HG02798 (cell line): Measurements from ENCODE around the gene DNAJB6.
"Not testable (repeated sequence)": the region's sequence is repeated elsewhere in the genome, so short reads cannot be mapped to it uniquely, and the experiment has no call there.

Experiments used
- ATAC-seq: cut with Tn5 transposase; IDR thresholded peaks from one replicate; pipeline ENCODE4 v1.9.1; 2021; ENCODE audit warnings: mild to moderate bottlenecking; ENCODE audit not compliant: unreplicated experiment, poor library complexity

Gene DNAJB6

DNA sequence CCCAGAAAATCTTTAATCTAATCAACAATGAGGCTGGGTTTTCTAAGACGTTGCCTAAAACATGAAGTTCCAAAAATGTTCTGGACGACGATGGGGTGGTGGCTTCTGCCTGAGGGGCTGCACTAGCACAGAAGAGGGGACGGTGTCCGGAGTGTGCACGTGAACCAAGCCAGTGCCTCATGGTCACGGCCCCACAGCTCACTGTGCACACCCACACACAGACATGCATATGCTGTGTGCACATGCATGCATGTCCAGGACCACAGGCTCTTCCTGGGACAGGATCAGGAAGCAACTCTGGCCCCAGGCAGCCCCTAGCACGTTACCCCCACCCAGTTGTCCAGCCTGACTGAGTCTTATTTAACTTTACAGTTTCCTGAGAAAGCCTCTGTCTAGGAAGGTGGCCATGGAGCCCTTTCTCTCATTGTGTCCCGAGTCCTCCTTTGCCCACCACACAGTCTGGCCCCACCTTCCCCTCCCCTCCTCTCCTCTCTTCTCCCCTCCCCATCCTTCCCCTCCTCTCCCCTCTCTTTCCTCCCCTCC lies 100.8 kb downstream of the DNAJB6 start:
- no peak for ATAC-seq

DNA sequence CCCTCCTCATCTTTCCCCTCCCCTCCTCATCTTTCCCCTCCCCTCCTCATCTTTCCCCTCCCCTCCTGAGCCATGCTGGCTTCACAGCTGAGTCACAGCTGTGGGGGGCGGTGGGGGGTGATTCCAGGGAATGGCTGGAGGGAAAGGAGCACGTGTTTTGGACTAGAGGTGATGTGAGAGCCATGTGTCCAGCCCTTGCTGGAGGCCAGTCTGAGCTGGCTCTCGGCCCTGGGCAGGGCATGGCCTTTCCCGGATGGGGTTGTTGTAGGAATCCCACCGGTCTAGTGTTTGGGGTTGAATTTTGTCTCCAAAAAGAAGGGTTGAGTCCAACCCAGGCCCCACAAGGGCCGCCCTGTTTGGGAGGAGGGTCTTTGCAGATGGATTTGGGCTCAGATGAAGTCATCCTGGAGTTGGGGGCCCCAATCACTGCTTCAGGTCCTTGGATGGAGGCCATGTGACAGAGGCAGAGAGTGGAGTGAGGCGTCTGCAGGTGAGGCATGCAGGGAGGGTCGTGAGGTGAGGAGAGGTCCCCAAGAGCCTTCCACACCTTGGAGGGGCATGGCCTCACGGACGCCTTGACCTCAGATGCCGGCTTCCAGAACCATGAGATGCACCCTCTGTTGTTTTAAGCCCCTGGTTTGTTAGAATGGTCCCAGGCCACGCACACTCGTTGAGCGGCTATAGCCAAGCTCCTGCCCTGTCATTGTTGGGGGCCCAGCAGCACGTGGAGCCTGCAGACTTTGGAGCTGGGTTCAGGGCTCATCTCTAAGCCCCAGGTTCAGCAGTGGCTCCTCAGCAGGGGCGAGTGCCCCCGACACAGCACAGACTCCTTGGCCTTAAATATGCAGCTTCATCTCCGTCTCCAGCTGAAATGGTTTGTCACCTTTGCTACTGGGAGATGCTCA lies 101.6 kb downstream of the DNAJB6 start:
- ATAC-seq = no peak

DNA sequence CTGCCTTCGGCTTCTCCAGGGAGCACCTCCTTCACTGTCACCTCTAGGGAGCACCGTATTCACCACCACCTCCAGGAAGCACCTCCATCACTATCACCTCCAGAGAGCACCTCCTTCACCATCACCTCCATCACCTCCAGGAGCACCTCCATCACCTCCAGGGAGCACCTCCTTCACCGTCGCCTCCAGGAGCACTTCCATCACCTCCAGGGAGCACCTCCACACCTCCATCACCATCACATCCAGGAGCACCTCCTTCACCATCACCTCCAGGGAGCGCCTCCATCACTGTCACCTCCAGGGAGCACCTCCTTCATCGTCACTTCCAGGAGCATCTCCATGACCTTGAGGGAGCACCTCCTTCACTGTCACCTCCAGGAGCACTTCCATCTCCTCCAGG lies 102.3 kb downstream of the DNAJB6 start:
- ATAC-seq = no peak

GRCh38 chr7:157439761-157440160 lies 103.0 kb downstream of the DNAJB6 start:
- no peak for ATAC-seq

GRCh38 chr7:157440346-157441022 lies 103.7 kb downstream of the DNAJB6 start:
- no peak for ATAC-seq

- ATAC-seq = no peak
These were observed 104.2 kb downstream of the DNAJB6 start for GRCh38 chr7:157441023-157441399.

- ATAC-seq = no peak
These were observed 105.7 kb downstream of the DNAJB6 start for GRCh38 chr7:157442456-157442855.

GRCh38 chr7:157442993-157443831 lies 106.4 kb downstream of the DNAJB6 start:
- no peak for ATAC-seq

DNA sequence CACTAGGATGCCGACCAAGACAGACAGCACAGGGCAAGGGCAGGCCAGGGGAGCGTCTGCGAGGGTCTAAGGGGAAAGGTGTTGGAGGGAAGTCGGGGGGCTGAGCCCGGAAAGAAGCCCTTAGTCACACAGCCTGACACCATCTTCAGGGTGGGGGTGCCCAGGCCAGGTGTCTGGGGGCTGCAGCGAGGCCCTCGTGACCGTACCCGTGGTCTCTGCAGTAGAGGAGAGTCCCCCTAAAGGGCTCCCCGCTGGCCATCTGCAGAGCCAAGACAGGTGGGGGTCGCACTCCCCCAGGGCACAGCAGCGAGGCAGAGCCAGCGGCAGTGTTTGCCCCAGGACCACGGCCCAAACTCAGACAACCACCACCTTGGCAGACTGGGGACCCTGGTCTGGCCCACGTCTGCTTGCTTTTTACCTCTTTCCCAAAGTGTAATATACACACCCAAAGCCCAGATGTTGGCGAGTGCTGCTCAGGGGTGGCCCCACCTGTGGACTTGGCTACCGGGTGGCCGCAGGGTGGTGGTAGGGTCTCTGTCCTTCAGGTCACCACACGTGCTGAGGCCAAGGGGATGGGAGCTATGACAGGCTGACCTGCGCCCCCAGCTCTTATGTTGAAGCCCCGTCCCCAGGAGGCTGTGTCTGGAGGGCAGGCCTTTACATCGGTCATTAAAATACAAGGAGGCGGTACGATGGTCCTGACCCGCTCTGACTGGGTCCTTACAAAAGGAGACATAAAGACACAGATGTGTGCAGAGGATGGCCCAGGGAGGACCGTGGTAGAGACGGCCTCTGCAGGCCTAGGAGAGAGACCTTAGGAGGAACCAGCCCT lies 107.4 kb downstream of the DNAJB6 start:
- ATAC-seq = no peak

DNA sequence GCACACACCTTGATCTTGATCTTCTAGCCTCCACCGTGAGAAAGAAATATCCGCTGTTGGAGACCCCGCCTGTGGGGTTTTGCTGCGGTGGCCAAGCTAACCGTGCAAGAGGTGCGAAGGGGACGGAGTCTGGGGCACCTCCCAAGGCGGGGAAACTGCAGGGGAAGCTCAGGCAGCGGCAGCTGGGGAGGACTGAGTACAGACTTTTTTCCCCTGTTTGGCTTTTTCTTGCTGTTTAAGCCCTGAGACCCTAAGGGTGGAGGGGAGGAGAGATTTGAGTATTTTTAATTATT lies 108.0 kb downstream of the DNAJB6 start:
- no peak for ATAC-seq

DNA sequence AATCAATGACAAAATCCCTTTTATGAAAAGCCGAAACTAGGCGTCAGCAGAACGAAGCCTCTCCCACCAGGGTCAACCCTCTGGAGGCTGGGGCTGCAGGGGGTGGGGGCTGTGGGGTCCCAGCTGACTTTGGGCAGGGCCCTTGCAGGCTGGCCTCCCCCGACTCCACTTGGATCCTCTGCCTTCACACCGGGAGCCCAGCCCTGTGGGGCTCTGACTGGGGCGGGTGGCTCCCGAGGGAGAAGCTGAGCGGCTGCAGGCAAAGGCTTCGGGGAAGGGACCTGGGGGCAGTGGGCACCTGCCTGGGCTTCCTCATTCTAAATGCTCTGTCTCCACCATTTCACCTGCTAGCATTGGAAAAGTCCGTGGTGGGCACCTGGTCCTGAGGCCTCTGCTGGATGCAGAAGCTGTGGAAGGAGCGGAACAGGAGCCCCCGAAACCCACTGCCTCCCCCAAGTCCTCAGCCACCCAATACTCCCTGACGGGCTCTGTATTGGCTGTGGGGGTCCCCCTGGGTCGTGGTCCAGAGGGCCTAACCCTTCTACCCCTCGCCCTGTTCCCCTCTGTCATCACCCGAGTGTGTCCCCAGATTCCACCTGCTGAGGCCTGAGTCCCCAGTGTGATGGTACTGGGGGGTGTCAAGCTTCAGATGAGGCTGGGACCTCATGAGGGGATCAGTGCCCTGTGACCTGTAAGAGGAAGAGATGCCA lies 108.6 kb downstream of the DNAJB6 start:
- ATAC-seq = no peak

DNA sequence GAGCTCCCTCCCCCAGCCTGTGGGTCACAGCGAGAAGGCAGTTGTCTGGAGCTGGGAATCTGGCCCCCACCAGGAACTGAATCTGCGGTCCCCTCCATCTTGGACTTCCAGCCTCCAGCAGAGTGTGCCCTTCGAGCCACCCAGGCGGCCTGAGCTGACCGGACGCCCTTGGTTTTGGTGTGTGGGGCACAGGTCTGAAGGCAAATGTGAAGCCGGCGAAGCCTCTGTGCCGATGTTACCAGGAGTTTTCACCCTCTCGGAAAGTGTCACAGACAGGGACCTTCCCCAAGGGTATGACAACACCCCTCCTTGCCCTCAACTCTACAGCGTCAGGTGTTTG lies 109.1 kb downstream of the DNAJB6 start:
- no peak for ATAC-seq

GRCh38 chr7:157446322-157446721 lies 109.5 kb downstream of the DNAJB6 start:
- ATAC-seq = no peak

DNA sequence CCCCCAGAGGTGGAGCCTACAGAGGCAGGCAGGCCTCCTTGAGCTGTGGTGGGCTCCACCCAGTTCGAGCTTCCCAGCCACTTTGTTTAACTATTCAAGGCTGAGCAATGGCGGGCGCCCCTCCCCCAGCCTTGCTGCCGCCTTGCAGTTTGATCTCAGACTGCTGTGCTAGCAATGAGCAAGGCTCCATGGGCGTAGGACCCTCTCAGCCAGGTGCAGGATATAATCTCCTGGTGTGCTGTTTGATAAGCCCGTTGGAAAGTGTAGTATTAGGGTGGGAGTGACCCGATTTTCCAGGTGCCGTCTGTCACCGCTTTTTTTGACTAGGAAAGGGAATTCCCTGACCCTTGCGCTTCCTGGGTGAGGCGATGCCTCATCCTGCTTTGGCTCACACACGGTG lies 117.2 kb downstream of the DNAJB6 start:
- not testable (repeated sequence) for ATAC-seq

DNA sequence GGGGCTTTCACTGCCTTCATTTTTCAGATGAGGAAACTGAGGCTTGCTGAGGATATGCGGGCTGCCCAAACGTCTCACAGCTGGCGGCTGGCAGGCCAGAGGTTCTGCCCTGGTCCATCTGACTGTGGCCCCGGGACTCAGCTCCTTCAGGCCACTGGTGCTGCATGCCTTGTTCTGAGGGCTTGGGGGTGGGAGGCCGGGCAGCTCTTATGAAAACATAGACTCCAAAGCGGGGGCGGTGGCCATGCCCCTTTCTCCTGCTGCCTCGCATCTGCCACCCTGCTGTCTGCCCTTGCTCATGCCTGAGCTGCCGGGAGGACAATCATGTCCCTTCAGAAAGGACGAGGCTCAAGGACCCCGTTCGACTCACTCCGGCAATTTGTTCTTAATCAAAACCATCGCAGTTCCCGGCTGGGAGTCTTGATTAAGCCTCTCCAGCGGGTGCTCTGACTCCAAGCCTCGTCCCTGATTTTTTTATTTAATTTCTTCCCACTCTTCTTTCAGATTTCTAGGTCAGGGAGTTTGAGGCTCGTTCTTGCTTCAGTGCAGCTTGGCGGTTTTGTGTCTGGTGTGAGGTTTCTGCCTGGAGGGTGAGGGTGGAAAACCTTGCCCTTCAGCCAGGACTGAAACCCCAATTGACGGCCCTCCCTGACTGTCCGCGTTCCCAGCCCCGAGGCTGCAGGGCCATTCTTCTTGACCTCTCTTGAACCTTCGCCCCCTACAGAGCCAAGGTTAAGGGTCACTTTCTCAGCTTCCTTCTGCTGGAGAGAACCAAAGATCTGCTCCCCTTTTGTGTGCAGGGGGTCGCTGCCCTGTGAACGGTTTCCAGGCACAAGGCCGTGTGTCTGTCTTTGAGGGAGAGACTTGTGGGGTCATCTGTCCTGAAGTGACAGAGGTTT lies 120.8 kb downstream of the DNAJB6 start:
- no peak for ATAC-seq

DNA sequence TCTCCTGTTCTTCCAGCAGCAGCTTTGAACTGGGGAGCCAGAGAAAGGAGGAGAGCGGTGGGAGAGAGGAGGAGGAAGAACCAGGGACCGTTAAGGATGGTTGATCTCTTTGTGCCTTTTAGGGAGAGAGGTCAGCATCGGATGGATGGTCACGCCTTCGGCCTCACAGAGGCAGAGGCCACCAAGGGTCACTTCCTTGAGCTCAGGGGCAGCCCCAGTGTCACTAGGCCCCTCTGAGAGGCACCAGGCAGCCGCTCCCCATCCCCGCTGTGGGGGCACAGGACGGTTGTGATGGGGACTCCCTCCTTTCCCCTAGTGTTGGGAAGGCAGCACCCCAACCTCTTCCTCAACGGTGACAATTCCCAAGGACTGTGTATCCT lies 121.4 kb downstream of the DNAJB6 start:
- no peak for ATAC-seq

DNA sequence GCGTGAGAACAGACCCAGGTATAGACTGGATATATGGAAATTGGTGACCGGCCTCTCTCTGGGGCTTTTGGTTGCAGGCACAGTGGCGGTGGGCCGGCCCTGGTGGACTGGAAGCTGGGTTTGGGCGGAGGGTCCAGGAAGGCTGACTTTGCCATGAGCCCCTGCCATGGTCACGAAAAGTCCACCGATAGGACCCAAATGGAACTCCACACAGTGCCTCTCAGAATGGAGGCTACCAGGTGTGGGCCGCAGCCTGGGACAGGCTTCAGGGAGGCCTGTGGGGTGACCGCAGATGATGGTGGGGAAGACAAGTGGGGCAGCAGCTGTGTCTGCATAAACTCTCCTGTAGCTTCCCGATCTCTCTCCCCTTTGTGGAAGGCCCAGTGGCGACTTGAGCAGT lies 123.2 kb downstream of the DNAJB6 start:
- ATAC-seq = no peak

- ATAC-seq = no peak
These were observed 123.9 kb downstream of the DNAJB6 start for GRCh38 chr7:157460721-157461120.
